ENCODE results near the gene MZB1. TPM values are rescaled to one million over a fixed set of nuclear protein-coding genes. Genes with fewer than 3 reads are reported as not detected.

Gene MZB1
- total RNA-seq: 10 to 100 TPM in 2 of 3 donors, 1 to 10 TPM in 1; 5.6 to 23.7 (median 10.2) TPM
- long read RNA-seq, donor 1, partial matches to known transcripts: 0 of 4 reads
- long read RNA-seq, donor 1, other reads (novel, unspliced or antisense): 0 of 4 reads
- long read RNA-seq, donor 2, transcript MZB1-201 (4 exons, 825 nt): major isoform, 13 of 14 reads
- long read RNA-seq, donor 2, partial matches to known transcripts: 0 of 14 reads
- long read RNA-seq, donor 2, other reads (novel, unspliced or antisense): 0 of 14 reads

DNA sequence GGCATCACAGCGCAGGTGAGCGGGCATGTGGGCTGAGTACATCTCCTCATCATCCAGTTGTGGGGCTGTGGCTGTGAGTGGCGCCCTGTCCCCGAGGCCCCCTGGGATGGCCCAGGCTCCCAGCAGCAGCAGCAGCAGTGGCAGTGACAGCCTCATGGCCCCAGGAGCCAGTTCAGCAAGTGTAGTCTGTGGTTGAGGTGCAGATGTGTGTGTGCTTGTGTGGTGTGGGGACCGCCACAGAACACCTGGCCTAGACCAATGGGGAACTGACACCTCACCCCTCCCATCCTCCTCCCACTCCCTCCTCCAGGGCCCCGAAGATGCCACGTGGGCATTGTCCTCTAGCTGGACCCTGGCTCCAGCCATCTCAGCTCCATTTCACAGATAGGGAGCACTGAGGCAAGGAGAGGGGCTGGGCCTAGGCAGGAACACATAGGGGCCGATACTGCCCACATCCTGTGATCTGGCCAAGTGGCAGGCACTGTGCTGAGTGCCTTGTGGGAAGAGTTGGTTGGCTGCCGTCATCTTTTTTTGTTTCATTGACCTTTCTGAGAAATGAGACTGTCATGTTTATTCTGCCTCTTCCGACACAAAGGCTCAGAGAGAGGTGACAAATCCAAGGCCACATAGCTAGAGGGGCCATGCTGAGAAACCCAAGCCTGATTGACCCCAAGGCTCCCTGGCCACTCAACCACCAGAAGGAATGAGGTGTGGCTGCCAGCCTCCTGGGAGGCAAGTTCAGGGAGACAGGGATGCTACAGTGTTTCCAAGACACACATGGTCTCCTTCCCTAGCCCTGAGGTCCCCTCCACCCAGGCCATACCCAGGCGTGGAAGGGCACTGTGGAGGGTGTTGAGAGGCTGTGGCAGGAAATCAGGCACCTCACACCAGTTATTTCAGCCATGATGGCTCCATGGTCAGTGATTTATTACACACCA, at the start of gene MZB1:
Gene MZB1, minus strand, starts transcription at position 213 of the 938 bp plus-strand sequence. Its CDS starts 57 bp downstream, at position 156.
- no peaks in the 10 kb centered on the region for H3K36me3 ChIP-seq (ENCODE audit: low read depth)
- no peak within 1 kb of the TSS for H3K4me3 ChIP-seq
- ATAC-seq (peak; percentile 2), DNase-seq (peak; percentile 57 to 78 (median 62))
- TF ChIP-seq CTCF (IDR thresholded peaks at IDR 0.05): no peak
- H3K4me1 ChIP-seq (ENCODE audit: low read depth): peaks cover 55% of the 10 kb centered on the region
- intact Hi-C loops (cut with DNase I, micrococcal nuclease): no loop called here
- H3K9me3 ChIP-seq: no peaks in the 10 kb centered on the region

DNA sequence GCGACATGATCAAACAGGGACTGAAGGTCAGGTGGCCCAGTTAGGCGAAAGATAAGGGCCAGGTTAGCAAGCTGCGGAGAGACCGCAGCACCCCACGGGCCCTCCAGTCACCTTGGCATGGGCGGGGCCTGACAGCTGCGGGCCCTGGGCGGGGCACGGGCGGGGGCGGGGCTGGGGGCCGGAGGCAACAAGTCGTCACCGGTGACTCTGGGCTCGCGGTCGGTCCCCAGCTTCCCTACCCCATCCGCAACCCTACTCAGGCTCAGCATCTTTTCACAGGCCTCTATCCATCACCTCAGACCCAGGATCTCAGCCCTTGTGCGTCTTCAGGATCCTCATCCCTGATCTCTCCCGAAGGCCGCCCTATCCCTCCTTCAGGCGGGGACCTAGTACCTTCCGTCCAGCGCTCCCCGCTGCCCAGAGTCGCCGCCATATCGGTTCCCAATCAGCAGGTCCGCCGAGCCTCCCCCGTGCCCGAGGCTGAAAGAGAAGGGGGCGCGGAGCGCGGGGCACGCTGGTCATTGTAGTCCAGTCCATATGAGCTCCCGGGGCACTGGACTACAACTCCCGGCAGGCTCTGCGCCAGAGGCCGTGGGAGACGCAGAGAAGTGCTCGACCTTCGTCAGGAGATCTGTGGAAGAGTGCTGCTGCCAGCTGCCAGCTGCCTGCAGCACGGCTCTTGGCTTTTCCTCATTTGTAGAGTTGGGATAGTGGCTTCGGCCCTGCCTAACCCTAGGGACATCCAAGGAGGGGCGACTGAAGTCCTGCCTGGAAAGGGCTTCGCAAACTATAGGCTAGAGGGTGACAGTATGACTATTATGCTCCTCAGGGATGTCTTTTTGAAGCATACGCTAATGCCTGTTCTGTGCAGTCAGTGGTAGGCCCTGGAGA, 49.5 kb upstream of the MZB1 start, which contains the start of gene DNAJC18:
Gene DNAJC18, minus strand, starts transcription at position 513 of the 891 bp plus-strand sequence. Its CDS starts 80 bp downstream, at position 433.
- peak; percentile 94 to 97 (median 95) for DNase-seq
- intact Hi-C loops (cut with DNase I, micrococcal nuclease): no loop called here
- H3K4me1 ChIP-seq (ENCODE audit: low read depth): peaks cover 3% of the 10 kb centered on the region
- H3K36me3 ChIP-seq (ENCODE audit: low read depth): no peaks in the 10 kb centered on the region
- no peaks in the 10 kb centered on the region for H3K9me3 ChIP-seq
- TF ChIP-seq CTCF (IDR thresholded peaks at IDR 0.05): no peak
- peak; percentile 97 for ATAC-seq
- peak within 1 kb of the TSS; percentile 59 for H3K4me3 ChIP-seq

DNA sequence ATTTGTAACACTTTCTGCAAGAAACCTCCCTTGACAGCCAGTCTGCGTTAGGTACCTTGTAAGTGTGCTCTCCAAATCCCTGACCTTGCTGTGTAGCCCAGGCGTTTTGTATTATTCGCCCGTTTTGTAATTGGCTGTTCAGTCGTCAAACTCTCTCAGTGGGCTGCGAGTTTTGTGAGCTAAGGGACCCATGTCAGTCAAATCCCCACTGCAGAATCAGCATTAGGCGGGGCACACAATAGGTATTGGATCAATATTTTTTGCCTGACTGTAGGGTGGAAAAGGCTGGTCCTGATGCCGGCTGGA, 48.9 kb upstream of the MZB1 start:
- no peak for DNase-seq
- ATAC-seq: no peak
- Histone ChIP-seq H3K36me3 (ENCODE audit: low read depth) (no peaks in the 10 kb centered on the region), H3K4me3 (no peak overlapping the region), H3K4me1 (ENCODE audit: low read depth) (peaks cover 3% of the 10 kb centered on the region), H3K9me3 (no peaks in the 10 kb centered on the region)
- no peak for TF ChIP-seq CTCF (IDR thresholded peaks at IDR 0.05)
- intact Hi-C loops (cut with DNase I, micrococcal nuclease): no loop called here

DNA sequence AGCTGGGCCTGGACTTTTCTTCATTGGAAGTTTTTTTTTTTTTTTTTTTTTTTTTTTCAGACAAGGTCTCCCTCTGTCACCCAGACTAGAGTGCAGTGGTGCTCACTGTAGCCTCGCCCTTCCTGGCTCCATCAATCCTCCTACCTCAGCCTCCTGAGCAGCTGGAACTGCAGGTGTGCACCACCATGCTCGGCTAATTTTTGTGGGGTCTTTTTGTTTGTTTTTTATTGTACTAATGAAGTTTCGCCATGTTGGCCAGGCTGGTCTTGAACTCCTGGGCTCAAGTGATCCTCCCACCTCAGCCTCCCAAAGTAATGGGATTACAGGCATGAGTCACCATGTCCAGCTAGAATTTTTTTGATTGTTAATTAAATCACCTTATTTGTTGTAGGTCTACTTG, 46.0 kb upstream of the MZB1 start:
- Histone ChIP-seq H3K36me3 (ENCODE audit: low read depth) (no peaks in the 10 kb centered on the region), H3K4me3 (no peak overlapping the region), H3K4me1 (ENCODE audit: low read depth) (peaks cover 3% of the 10 kb centered on the region), H3K9me3 (no peaks in the 10 kb centered on the region)
- TF ChIP-seq CTCF (IDR thresholded peaks at IDR 0.05): no peak
- DNase-seq: no peak
- no peak for ATAC-seq
- intact Hi-C loops (cut with DNase I, micrococcal nuclease): no loop called here

DNA sequence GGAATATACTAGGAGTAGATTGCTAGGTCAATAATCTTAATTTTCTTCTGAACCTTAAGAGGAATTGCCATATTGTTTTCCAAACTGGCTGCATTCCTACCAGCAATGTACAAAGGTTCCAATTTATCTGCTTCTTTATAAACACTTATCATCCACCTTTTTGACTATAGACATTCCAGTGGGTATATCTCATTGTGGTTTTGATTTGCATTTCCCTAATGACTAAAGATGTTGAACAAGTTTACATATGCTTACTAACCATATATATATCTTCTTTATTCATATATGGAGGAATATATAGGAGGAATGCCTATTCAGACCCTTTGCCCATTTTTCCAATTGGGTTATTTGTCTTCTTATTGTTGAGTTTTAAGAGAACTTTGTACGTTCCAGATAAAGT, 42.0 kb upstream of the MZB1 start:
- intact Hi-C loops (cut with DNase I, micrococcal nuclease): no loop called here
- DNase-seq (no peak), ATAC-seq (no peak)
- H3K4me3 ChIP-seq: no peak overlapping the region
- TF ChIP-seq CTCF (IDR thresholded peaks at IDR 0.05): no peak
- no peaks in the 10 kb centered on the region for H3K9me3 ChIP-seq
- no peaks in the 10 kb centered on the region for H3K4me1 ChIP-seq (ENCODE audit: low read depth)
- H3K36me3 ChIP-seq (ENCODE audit: low read depth): no peaks in the 10 kb centered on the region
